Measurements from ENCODE around the gene EEFSEC. TPM values are rescaled to one million over a fixed set of nuclear protein-coding genes. Genes with fewer than 3 reads are reported as not detected.

The EEFSEC gene
- polyA plus RNA-seq, 1 experiment, result 16.3 TPM

DNA sequence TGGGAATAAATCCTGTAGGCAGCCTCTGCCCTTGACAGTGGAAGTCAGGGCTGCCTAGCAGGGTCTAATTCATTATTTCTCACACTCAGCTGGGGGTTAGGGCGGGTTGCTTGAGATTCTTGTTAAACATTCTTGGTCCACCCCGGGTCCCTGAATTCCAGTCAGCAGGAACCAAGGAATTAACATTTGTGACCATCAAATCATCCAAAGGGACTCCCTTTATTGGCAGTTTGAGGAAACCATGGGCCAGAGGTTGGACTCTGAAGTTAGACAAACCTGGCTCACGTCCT is 122.8 kb downstream of the EEFSEC start:
- no peak overlapping the region for H3K4me3 ChIP-seq (ENCODE audit: low read depth, low read length)
- POLR2A ChIA-PET, result no interaction called here
- TF ChIP-seq, protein P1, sequence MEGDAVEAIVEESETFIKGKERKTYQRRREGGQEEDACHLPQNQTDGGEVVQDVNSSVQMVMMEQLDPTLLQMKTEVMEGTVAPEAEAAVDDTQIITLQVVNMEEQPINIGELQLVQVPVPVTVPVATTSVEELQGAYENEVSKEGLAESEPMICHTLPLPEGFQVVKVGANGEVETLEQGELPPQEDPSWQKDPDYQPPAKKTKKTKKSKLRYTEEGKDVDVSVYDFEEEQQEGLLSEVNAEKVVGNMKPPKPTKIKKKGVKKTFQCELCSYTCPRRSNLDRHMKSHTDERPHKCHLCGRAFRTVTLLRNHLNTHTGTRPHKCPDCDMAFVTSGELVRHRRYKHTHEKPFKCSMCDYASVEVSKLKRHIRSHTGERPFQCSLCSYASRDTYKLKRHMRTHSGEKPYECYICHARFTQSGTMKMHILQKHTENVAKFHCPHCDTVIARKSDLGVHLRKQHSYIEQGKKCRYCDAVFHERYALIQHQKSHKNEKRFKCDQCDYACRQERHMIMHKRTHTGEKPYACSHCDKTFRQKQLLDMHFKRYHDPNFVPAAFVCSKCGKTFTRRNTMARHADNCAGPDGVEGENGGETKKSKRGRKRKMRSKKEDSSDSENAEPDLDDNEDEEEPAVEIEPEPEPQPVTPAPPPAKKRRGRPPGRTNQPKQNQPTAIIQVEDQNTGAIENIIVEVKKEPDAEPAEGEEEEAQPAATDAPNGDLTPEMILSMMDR (IDR thresholded peaks at IDR 0.05; ENCODE audit: insufficient read depth, low read depth, low read length), result no peak
- no peaks in the 10 kb centered on the region; the same call in 1 of the 2 replicates for H3K36me3 ChIP-seq (ENCODE audit: control insufficient read depth, insufficient read depth, low read length)
- DNase-seq (ENCODE audit: low read depth), result no peak
- CTCF ChIA-PET, result interaction anchor here (1.1 to 1.2 kb wide), 2 partner anchors 41 to 50 kb away, joined by 3 to 6 read pairs; no protein-coding TSS in a partner anchor
- H3K27me3 ChIP-seq (ENCODE audit: control insufficient read depth, insufficient read depth, low read length), result no peaks in the 10 kb centered on the region

DNA sequence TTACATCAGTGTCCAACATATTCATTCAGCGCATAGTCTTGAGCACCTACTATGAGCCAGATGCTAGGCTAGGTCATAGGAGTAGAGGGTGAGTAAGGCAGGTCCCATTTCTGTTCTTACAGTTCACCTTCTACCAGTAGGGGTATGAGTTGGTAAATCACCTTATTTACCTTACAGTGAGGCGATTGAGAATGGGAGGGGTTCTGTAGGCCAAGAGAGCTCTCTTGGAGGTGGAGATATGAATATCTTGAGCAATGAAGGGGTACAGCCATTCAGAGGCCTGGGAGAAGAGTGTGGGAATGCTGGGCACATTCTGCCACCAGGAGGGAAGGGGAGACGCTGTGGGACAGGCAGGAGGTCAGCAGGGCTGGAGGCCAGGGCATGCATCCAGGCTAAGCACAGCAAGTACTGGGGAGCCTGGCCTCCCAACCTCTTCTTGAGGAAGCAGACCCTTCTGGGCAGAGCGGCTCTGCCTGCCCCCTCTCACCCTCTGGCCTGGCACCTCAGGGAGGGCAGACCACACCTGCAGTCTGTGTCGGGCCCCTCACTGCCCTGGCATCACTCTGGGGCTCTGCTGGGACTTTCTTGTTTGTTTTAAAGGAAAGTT is 123.4 kb downstream of the EEFSEC start:
- Histone ChIP-seq H3K4me3 (ENCODE audit: low read depth, low read length) (no peak overlapping the region), H3K27me3 (ENCODE audit: control insufficient read depth, insufficient read depth, low read length) (no peaks in the 10 kb centered on the region), H3K36me3 (ENCODE audit: control insufficient read depth, insufficient read depth, low read length) (no peaks in the 10 kb centered on the region; the same call in 1 of the 2 replicates)
- DNase-seq (ENCODE audit: low read depth), result no peak
- ChIA-PET POLR2A (no interaction called here), CTCF (no interaction called here)
- TF ChIP-seq, protein P1 (IDR thresholded peaks at IDR 0.05; ENCODE audit: insufficient read depth, low read depth, low read length), result no peak

DNA sequence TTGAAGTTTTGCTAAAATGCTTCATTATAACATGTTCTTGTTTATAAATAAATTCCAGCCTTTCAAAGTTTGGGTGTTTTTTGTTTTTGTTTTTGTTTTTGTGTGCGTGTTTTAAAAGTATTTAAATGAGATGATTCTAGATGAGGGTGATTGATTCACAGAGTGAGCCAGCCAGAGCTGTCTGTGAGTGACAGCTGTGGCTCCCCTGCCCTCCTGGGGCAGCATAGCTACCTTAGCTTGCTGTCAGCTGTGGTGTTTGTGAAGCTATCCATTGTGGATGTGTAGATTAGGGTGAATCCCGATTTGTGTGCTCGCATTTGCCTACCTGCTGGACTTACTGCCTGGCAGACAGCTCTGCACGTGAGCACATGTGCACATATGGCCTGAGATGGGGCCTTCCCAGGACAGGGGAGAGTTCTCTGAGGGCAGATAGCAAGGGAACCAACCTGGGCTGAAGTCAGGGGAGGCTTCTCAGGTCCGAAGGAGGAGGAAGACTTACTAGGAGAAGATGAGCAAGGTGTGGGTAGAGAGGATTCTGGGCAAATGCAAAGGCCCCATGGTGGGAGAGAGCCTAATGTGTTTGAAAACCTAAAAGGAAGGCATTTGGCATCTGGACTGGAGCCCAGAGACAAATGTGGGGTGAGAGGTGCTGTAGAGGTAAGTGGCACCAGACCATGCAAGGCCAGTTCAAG is 124.2 kb downstream of the EEFSEC start:
- ChIA-PET POLR2A (no interaction called here), CTCF (interaction anchor here (0.9 to 1.3 kb wide), 2 partner anchors 15 to 182 kb away, joined by 4 read pairs; no protein-coding TSS in a partner anchor)
- TF ChIP-seq, protein P1 (IDR thresholded peaks at IDR 0.05; ENCODE audit: insufficient read depth, low read depth, low read length), result no peak
- H3K36me3 ChIP-seq (ENCODE audit: control insufficient read depth, insufficient read depth, low read length), result no peaks in the 10 kb centered on the region; the same call in 1 of the 2 replicates
- no peak for DNase-seq (ENCODE audit: low read depth)
- no peak overlapping the region for H3K4me3 ChIP-seq (ENCODE audit: low read depth, low read length)
- no peaks in the 10 kb centered on the region for H3K27me3 ChIP-seq (ENCODE audit: control insufficient read depth, insufficient read depth, low read length)

DNA sequence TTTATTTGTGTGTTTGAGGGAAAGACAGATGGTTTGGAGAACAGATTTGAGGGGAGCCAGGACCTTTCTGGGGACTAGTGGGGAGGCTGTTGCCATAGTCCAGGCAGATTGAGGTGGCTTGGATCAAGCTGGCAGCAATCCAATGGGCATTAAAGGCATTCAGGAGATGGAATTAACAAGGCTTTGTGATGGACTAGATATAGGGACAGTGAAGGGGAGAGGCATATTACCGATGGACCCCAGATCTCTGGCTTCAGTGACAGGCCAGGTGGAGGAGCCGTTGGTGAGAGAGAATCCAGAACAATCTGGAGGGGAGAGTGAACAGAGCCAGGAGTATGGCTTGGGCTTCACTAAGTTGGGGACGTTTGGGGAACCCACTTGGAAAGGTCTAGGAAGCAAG is 124.8 kb downstream of the EEFSEC start:
- DNase-seq (ENCODE audit: low read depth), result no peak
- Histone ChIP-seq H3K4me3 (ENCODE audit: low read depth, low read length) (no peak overlapping the region), H3K36me3 (ENCODE audit: control insufficient read depth, insufficient read depth, low read length) (no peaks in the 10 kb centered on the region), H3K27me3 (ENCODE audit: control insufficient read depth, insufficient read depth, low read length) (no peaks in the 10 kb centered on the region)
- ChIA-PET POLR2A (no interaction called here), CTCF (interaction anchor here (0.6 to 1.3 kb wide), 6 partner anchors 8 to 339 kb away, joined by 3 to 6 read pairs (median 4); no protein-coding TSS in a partner anchor)
- TF ChIP-seq, protein P1 (IDR thresholded peaks at IDR 0.05; ENCODE audit: insufficient read depth, low read depth, low read length), result no peak

DNA sequence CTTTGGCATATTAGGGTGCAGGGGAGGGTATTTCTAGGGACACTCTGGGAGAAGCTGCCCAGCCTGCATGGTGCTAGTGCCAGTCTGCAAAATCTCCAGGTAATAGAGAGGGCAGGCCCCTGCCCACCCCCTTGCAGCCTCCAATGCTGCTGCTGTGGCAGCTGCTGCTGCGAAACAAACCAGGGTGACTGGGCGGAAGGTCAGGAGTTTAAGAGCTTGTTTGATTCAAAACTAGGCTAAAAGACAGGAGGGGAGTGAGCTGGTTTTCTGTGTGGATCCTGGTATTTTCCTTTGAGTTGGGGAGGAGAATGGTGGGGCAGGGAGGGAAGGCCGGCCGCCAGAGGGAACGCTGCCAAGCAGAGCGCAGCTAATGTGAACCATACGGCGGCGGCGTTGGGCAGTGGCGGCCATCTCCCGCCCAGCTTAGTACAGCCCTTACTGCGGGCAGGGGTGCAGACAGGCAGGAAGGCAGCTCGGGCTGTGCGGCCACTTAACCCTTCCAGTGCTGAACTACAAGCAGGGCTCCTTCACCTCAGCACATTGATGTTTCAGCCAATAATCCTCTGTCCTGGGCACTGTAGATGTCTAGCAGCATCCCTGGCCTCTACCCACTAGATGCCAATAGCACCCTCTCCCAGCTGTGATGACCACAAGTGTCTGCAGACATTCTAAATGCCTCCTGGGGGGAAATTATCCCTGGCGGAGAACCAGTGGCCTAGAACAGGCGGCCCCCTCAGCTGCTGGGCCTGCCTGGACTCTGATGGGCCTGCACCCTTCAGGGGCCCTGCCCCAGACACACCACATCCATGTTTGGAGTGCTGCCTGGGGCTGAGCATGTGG is 125.7 kb downstream of the EEFSEC start:
- POLR2A ChIA-PET, result no interaction called here
- no peaks in the 10 kb centered on the region for H3K36me3 ChIP-seq (ENCODE audit: control insufficient read depth, insufficient read depth, low read length)
- peak; percentile 72 for DNase-seq (ENCODE audit: low read depth)
- H3K4me3 ChIP-seq (ENCODE audit: low read depth, low read length), result no peak overlapping the region
- CTCF ChIA-PET, result interaction anchor here (0.6 to 1.3 kb wide), 7 partner anchors 9 to 338 kb away, joined by 3 to 6 read pairs (median 4); no protein-coding TSS in a partner anchor
- no peaks in the 10 kb centered on the region for H3K27me3 ChIP-seq (ENCODE audit: control insufficient read depth, insufficient read depth, low read length)
- TF ChIP-seq, protein P1 (IDR thresholded peaks at IDR 0.05; ENCODE audit: insufficient read depth, low read depth, low read length), result no peak

Data from BJ (cell line).